SK-N-MC (cell line): Measurements from ENCODE around the gene DDX51.

ENCODE experiments used
- EZH2 ChIP-seq: fragments of 200-600 bp; sonication (generic); IDR thresholded peaks from one replicate; pipeline ENCODE4 v1.6.1; 2017; ENCODE audit warnings: antibody characterized with exemption
- FOXP2 ChIP-seq: optimal IDR thresholded peaks from 2 replicates; pipeline ENCODE3; 2011; ENCODE audit warnings: mild to moderate bottlenecking, moderate library complexity; ENCODE audit not compliant: insufficient read depth; ENCODE audit errors: extremely low read length, control extremely low read depth
- POLR2AphosphoS5 ChIP-seq: IDR thresholded peaks from 2 replicates; pipeline ENCODE4 v1.6.1; 2012; ENCODE audit warnings: mild to moderate bottlenecking, low read depth, low read length, borderline replicate concordance

DNA sequence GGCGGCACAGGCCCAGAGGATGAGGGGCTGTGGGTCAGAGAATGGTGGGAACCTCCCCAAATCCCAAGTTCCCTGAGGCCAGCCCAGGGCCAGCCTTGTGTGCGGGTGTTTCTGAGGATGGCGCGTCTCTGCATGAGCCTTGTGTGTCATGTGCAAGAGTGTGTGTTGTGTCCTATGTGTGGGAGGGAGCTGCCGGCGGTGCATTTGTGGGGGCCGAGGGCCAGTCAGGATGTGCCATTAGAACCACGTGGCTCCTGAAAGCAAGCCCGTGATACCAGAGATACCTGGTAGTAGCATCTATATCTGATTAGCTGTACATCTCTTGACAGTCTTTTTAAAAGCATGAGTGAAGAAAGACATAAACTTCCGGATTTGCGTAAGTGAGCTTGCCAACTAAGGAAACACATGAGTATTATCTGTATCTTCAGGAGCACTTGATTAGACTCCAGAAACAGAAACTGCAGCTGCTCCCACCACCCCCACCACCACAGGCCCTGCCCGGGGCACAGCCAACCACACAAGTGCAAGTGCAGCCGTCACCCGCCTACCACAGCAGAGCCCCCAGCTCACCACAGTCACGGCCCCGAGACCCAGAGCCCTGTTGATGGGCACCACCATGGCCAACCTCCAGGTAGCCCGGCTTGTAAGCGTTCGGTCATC, 19.2 kb downstream of the DDX51 start:
- TF ChIP-seq EZH2 (no peak), POLR2AphosphoS5 (no peak), FOXP2 (no peak)
